NT2/D1 (cell line): Measurements from ENCODE around the gene ARHGEF40.

Experiments
- SUZ12 ChIP-seq: IDR thresholded peaks from 2 replicates; pipeline ENCODE4 v1.6.1; 2011; ENCODE audit not compliant: insufficient read length, insufficient read depth; ENCODE audit errors: extremely low read depth
- YY1 ChIP-seq: IDR thresholded peaks from 2 replicates; pipeline ENCODE4 v1.6.1; 2011; ENCODE audit not compliant: insufficient read length, insufficient read depth
- ZNF274 ChIP-seq: IDR thresholded peaks from 2 replicates; pipeline ENCODE4 v1.6.1; 2011; ENCODE audit warnings: mild to moderate bottlenecking, low read depth, low read length

GRCh38 chr14:21041676-21042433, 28.2 kb upstream of the ARHGEF40 start, which contains the start of gene RNASE7:
- TF ChIP-seq YY1 (no peak), ZNF274 (no peak), SUZ12 (no peak)
